NCI-H446 (cell line): ENCODE measurements around the gene RAG2.
"Not testable (repeated sequence)": the region's sequence is repeated elsewhere in the genome, so short reads cannot be mapped to it uniquely, and the experiment has no call there.

Experiments
- DNase-seq, 2 experiments: peaks; one replicate each; lab custom pipeline; 2025; lab: John Stamatoyannopoulos, UW

The RAG2 gene

DNA sequence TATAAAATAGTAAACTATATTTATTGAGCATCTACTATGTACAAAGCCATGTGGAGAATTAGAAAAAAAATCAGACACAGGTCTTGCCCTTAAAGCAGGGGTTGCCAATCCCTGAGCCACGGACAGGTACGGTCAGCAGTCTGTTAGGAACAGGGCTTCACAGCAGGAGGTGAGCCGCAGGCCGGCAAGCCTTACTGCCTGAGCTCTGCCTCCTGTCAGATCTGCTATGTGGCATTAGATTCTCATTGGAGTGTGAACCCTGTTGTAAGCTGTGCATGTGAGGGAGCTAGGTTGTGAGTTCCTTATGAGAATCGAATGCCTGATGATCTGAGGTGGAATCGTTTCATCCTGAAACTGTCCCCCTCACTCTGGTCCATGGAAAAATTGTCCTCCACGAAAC lies 2.1 kb upstream of the RAG2 start:
- DNase-seq = no peak

- DNase-seq = no peak
Measured at GRCh38 chr11:36596880-36597279, 1.2 kb downstream of the RAG2 start.

GRCh38 chr11:36594316-36594989 lies 3.6 kb downstream of the RAG2 start, which contains the start of gene IFTAP:
Gene IFTAP, plus strand, starts transcription at chr11:36594502. Its CDS starts 15,602 bp downstream, at chr11:36610104.
- peak; percentile 88 to 92 for DNase-seq

DNA sequence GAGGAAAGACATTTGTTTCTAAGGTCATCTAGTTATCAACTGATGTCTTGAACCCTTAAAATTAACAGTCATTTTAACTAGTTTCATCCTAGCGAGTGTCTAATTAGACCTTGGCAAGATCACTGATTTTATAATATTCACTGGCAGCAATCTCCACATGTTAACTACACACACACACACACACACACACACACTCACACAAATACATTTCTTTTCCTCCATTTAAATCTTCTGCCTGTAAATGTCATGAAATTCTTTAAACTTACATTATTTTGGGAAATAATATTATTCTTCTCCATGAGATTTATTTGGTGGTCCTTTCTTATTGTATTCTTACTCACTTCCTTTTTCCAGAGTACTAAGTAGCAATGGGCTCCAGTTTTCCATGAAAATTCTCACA lies 6.6 kb downstream of the RAG2 start:
- DNase-seq = no peak

DNA sequence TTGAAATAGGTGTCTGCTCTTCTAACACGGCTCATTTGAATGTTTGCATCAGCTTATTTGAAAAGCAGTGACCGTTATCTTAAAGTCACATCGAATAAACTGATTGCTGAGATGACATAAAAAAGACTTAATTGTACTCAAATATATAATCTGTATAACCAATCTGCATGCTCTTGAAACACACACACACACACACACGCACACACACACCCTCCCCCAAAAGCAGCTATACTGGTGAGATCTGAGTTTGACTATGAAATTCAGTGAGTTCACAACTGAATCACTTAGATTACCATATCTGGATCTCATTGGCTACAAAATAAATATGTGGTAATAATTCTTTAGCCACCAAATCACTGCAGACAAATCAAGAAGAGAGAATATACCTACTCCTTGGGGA lies 7.5 kb downstream of the RAG2 start:
- no peak for DNase-seq

GRCh38 chr11:36588099-36588498 lies 9.9 kb downstream of the RAG2 start:
- DNase-seq = no peak

- no peak for DNase-seq
Measured at GRCh38 chr11:36586543-36586942, 11.5 kb downstream of the RAG2 start.

DNA sequence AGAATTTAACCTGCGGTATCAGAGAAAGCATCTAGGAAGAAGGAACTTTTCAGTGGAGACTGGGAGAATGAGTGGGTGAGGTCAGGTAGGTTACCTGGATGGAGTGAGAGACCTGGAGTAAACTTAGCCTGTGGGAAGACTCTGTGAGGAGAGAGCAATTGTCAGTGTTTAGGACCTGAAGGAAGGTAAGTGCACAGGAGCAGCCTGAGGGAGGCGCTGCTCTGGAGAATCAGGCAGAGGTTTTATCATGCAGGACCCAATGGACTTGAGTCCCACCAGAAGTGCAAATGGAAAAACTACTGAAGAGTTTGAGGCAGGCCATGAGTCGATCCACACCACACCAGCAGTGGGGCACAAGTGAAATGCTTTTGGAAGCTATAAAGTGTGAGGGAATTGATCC lies 14.4 kb downstream of the RAG2 start:
- DNase-seq = no peak

- DNase-seq = no peak
Measured at GRCh38 chr11:36581536-36581935, 16.5 kb downstream of the RAG2 start.

GRCh38 chr11:36578458-36578857 lies 19.6 kb downstream of the RAG2 start:
- DNase-seq = no peak

DNA sequence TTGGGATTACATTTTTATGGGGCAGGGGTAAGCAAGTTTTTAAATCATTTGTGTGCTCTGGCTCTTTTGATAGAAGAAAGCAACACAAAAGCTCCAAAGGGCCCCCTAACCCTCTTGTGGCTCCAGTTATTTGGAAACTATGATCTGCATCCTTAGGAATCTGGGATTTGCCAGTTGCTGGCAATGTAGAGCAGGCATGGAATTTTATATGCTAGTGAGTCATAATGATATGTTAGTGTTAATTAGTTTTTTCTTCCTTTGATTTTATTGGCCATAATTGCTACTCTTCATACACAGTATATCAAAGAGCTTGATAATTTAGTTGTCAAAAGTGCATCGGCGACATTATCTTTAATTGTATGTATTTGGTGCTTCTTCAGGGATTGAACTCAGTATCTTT lies 20.2 kb downstream of the RAG2 start:
- no peak for DNase-seq

GRCh38 chr11:36577373-36577772 lies 20.7 kb downstream of the RAG2 start:
- DNase-seq = no peak

- DNase-seq = no peak
Measured at GRCh38 chr11:36574486-36574885, 23.6 kb downstream of the RAG2 start.

DNA sequence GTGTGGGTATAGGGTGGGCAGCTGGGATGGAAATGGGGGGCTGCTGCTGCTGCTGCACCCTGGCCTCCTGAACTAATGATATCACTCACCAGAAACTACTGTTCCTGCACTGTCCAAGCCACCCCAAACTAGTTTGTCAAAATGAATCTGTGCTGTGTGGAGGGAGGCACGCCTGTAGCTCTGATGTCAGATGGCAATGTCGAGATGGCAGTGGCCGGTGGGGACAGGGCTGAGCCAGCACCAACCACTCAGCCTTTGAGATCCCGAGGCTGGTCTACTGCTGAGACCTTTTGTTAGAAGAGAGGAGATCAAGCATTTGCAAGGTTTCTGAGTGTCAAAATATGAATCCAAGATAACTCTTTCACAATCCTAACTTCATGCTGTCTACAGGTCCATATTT lies 28.9 kb downstream of the RAG2 start:
- no peak for DNase-seq

- DNase-seq = no peak
Measured at GRCh38 chr11:36567694-36568093, 30.3 kb downstream of the RAG2 start, which contains the start of gene RAG1. Gene RAG1, plus strand, starts transcription at chr11:36568007. Its CDS starts 5,298 bp downstream, at chr11:36573305.

- no peak for DNase-seq
Measured at GRCh38 chr11:36566407-36567053, 31.5 kb downstream of the RAG2 start.

GRCh38 chr11:36565031-36565610 lies 32.9 kb downstream of the RAG2 start:
- no peak for DNase-seq

GRCh38 chr11:36564376-36565030 lies 33.5 kb downstream of the RAG2 start:
- DNase-seq = peak; percentile 53 to 77

- DNase-seq = no peak
Measured at GRCh38 chr11:36558571-36559413, 39.2 kb downstream of the RAG2 start.

DNA sequence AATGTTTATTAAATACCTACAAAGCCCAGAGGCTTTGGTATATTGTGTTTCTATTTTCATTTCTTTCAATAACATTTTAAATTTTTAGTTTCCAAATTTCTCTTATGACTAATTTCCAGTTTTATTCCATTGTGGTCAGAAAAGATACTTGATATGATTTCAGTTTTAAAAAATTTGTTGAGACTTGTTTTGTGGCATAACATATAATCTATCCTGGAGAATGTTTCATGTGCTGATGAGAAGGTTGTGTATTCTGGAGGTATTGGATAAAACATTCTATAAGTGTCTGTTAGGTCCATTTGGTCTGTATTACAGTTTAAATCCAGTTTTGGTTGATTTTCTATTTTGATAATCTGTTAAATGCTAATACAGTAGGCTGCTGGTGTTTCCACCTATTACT lies 40.0 kb downstream of the RAG2 start:
- DNase-seq = no peak

GRCh38 chr11:36557390-36557789 lies 40.6 kb downstream of the RAG2 start:
- DNase-seq = not testable (repeated sequence)
